Stimulated activated memory B cell treated with anti-CD40 and anti-IgM and Interleukin-4, amounts not matched to agents 10 μg/mL and 1 μg/mL and 100 μg/mL, for 72 hours (primary cell): ENCODE measurements around the gene DIP2B.

Experiments
- ATAC-seq: fragments of 150-1000 bp; cut with Tn5 transposase; 2 replicates; pipeline ENCODE4 v1.10.0; 2021
- H3K27ac Mint-ChIP-seq: one replicate; pipeline ENCODE4 v1.8.0; 2022; ENCODE audit warnings: mild to moderate bottlenecking, mixed read lengths
- H3K27me3 Mint-ChIP-seq: one replicate; pipeline ENCODE4 v1.8.0; 2022; ENCODE audit warnings: mixed read lengths
- H3K36me3 Mint-ChIP-seq: one replicate; pipeline ENCODE4 v1.8.0; 2022; ENCODE audit warnings: mixed read lengths
- H3K4me1 Mint-ChIP-seq: one replicate; pipeline ENCODE4 v1.8.0; 2022; ENCODE audit warnings: mixed read lengths
- H3K4me3 Mint-ChIP-seq: one replicate; pipeline ENCODE4 v1.8.0; 2022; ENCODE audit warnings: mild to moderate bottlenecking, moderate library complexity, mixed read lengths
- H3K9me3 Mint-ChIP-seq: one replicate; pipeline ENCODE4 v1.8.0; 2022; ENCODE audit warnings: mixed read lengths

The DIP2B gene

DNA sequence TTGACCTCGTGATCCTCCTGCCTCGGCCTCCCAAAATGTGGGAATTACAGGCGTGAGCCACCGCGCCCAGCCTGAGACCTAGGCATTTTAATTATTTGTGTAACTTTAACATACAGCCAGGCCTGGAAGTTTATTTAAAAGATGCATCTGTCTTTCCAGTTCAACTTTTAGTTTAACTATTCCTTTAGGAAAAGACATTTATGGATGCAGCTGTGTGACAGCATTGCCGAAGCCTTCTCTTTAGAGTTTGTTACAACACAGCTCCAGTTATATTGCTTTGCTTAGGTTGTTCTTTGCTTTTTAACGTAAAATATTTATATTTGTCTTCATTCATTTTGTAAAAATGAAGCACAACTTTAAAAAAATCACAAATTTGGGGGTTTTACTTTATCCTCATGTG is 67.0 kb downstream of the DIP2B start:
- Mint-ChIP-seq H3K4me1 (peaks cover 51% of the 10 kb centered on the region), H3K27ac (no peak overlapping the region), H3K9me3 (no peaks in the 10 kb centered on the region), H3K27me3 (no peaks in the 10 kb centered on the region), H3K4me3 (no peak overlapping the region), H3K36me3 (no peaks in the 10 kb centered on the region)
- no peak for ATAC-seq

DNA sequence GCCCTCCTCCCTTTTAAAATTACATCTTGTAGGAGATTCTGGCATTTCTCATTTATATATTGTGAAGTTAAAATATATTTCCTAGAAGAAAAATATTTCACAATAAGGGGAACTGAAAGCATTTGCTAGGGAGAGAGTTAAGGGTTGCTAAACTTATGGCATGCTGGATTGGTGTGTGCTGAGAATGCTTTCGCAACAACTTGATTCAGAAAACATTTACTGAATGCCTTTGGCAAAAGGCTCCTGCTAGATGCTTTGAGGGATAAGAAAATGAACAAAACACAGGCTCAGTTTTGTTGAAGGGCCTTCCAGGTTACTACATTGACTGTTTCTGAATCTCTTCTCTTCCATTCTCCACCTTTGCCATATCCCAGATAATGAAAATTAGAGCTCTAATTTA is 67.5 kb downstream of the DIP2B start:
- Mint-ChIP-seq H3K27me3 (no peaks in the 10 kb centered on the region), H3K4me3 (no peak overlapping the region), H3K9me3 (no peaks in the 10 kb centered on the region), H3K4me1 (peaks cover 51% of the 10 kb centered on the region), H3K27ac (peak overlapping the region; percentile 69), H3K36me3 (no peaks in the 10 kb centered on the region)
- no peak for ATAC-seq

DNA sequence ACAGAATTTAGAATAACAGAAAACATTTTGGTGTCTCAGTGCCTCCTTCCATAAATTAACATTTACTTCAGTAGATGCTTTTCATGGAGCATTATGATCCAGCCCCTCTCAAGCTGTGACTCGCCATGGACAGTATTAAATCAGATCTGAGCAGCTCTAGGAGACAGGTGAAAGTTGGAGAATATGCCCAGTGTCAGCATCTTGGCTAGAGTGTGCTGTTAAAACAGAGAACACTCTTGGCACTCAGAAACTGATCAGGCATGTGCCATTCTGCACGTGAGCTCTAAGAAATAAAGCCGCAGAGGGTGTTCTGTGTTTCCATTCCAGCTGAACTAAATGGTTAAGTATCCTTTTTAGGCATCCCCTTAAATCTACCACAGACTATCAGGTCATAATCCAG is 68.0 kb downstream of the DIP2B start:
- Mint-ChIP-seq H3K9me3 (no peaks in the 10 kb centered on the region), H3K27ac (peak overlapping the region; percentile 69), H3K27me3 (no peaks in the 10 kb centered on the region), H3K36me3 (no peaks in the 10 kb centered on the region), H3K4me3 (no peak overlapping the region), H3K4me1 (peaks cover 47% of the 10 kb centered on the region)
- no peak for ATAC-seq

DNA sequence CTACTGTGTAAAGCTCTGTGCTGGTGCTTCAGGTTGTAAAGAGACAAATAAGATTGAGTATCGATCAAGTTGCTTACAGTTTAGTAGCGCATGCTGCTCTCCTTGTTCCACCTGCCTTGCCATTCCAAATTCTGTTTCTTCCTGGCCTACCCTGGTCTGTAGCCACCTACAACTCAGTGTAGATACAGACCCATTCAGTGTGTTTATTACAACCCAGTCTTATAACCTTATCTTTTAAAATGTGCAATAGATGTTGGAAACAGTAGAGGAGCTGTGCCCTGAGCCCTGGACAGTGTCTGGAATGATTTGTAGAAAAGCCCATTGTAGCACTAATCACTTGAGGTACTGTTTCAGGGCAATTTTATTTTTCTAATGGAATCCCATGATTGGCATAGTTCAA is 68.5 kb downstream of the DIP2B start:
- Mint-ChIP-seq H3K4me1 (peaks cover 42% of the 10 kb centered on the region), H3K27me3 (no peaks in the 10 kb centered on the region), H3K4me3 (no peak overlapping the region), H3K36me3 (no peaks in the 10 kb centered on the region), H3K27ac (no peak overlapping the region), H3K9me3 (no peaks in the 10 kb centered on the region)
- ATAC-seq: no peak

DNA sequence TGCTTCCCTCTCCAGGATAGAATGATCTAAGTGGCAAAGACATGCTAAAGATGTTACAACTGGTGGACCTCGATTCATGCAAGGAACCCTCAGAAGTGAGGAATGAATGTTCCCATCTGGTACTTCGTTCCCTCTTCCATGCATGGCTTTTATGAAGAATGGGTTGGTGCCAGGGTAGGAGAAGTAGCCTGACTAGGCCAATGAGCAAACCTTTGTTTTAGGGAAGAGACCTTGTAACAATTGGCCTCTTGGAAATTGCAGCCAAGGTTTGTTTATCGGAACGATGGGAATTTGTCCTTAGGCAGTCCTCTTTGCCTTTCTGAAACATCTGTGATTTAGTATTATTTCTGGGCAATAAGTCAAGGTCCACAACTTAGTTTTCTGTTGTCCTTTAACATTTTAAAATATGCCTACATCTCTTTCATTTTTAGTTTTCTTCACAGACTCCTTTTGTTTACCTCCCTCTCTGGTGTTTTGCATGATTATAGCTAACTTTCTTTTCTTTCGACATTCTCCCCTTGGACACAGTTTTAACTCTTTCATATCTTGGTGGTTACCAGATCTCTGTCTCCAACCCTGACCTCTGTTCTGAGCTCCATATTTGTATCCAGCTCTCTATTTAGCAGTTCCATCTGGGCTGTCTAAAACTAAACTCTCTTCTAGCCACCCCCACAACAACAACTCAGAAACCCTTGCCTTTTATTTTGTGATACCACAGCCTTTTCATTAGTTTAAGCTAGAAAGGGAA is 70.0 kb downstream of the DIP2B start:
- H3K27me3 Mint-ChIP-seq: no peaks in the 10 kb centered on the region
- ATAC-seq: no peak
- no peak overlapping the region for H3K4me3 Mint-ChIP-seq
- H3K9me3 Mint-ChIP-seq: no peaks in the 10 kb centered on the region
- peaks cover 31% of the 10 kb centered on the region for H3K4me1 Mint-ChIP-seq
- H3K27ac Mint-ChIP-seq: no peak overlapping the region
- no peaks in the 10 kb centered on the region for H3K36me3 Mint-ChIP-seq

DNA sequence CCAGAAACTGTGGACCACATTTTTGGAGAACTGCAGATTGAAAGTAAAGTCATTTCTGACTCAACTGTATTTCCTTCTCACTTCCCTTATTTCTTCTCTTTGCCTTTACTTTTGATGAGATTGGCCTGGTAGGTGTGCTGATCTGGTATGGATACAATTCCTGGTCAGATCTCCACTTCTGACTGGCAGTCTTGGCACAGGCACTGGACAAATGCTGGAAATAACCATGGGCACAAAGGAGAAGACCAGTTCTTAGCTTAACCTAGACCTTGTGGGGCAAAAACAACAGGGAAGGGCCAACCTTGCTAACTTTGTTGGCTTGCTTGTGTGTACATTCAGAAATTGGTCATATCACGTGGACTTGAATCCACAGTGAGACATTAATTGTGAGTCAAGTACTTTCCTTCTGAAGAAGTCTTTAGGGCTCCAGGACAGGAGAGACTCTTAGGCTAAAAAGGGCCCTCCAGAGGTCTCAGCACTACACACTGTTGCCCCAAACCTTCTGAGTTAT is 75.0 kb downstream of the DIP2B start:
- H3K27ac Mint-ChIP-seq: no peak overlapping the region
- peaks cover 19% of the 10 kb centered on the region for H3K4me1 Mint-ChIP-seq
- no peaks in the 10 kb centered on the region for H3K27me3 Mint-ChIP-seq
- peak; percentile 12 for ATAC-seq
- no peak overlapping the region for H3K4me3 Mint-ChIP-seq
- H3K9me3 Mint-ChIP-seq: no peaks in the 10 kb centered on the region
- no peaks in the 10 kb centered on the region for H3K36me3 Mint-ChIP-seq

DNA sequence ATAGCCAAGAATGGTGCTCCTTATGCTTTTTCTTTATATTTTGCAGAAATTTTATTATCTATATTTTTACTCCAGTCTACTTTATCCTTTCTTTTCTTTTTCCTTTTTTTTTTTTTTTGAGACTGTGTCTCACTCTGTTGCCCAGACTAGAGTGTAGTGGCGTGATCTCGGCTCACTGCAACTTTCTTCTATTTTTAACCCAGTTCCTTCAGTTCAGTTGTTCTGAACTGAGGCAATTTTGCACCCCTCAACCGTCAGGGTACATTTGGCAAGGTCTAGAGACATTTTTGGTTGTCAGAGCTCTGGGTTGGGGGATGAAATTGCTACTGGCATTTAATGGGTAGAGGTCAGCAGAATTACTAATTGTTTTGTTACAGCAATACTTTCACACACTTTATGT is 75.7 kb downstream of the DIP2B start:
- Mint-ChIP-seq H3K4me3 (no peak overlapping the region), H3K36me3 (no peaks in the 10 kb centered on the region)

DNA sequence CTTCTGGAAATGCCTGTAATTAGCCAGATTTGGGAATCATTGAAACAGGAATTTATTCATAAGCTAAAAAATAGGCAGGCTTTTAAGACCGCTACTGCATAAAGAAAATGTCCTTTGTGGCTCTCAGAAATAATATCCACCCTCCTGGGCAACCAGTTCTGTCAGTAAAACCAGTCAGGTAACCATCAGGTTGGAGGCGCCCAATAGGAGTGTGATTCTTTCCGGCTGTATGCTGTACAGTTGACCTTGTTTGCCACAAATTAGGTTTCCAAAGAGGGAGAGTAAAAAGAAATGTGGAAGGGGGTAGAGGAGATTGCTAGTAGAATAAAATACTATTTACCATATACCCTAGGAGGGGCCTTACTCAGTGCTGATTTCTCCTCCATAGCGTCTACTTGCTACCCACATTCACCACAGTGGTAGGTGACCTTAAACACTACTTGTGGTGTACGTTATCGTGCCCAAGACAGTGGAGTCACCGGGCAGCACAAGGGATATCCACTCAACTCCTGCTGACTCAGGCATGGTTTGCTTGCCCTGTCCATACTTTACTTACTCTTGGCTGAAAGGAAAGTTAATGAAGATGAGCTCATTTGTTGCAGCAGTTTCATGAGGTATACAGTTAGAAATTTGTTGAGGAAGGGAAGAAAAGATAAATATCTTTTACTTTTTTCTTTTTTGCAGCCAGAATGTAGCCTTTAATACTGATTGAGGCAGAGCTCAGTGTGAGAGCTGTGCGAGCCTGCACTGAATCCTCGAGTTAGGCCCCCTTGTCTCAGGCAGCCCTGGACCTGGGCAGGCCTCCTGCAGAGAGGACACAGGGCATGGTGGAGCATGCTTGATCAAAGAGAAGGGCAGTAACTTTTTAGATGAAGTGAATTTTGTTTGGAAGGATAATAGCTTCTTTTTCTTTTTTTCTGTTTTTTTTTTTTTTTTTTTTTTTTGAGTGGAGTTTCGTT is 76.7 kb downstream of the DIP2B start:
- no peak overlapping the region for H3K4me3 Mint-ChIP-seq
- H3K36me3 Mint-ChIP-seq: peaks cover 5% of the 10 kb centered on the region
- no peaks in the 10 kb centered on the region for H3K9me3 Mint-ChIP-seq
- no peaks in the 10 kb centered on the region for H3K27me3 Mint-ChIP-seq
- H3K27ac Mint-ChIP-seq: no peak overlapping the region
- ATAC-seq: no peak
- peaks cover 10% of the 10 kb centered on the region for H3K4me1 Mint-ChIP-seq

More for the DNA sequence above, 75.7 kb downstream of the DIP2B start:
- Mint-ChIP-seq H3K4me1 (peaks cover 13% of the 10 kb centered on the region), H3K9me3 (no peaks in the 10 kb centered on the region), H3K27ac (no peak overlapping the region), H3K27me3 (no peaks in the 10 kb centered on the region)
- ATAC-seq: no peak

DNA sequence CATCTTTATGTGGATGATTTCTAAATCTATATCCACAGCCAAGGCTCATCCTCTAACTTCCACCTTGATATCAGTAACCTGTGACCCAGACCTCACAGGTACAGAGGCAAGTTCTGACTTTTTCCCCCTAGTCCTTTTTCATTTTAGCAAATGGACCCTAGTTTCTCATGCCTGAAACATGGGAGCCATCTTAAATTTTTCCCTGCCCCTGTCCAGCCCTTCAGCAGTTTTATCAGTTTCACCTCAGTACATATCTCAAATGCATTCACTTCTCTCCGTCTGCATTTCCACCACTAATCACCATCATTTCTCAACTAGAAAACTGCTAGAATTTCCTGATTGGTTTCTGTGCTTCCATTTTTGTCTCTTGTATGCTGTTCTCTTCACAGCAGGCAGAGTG is 79.3 kb downstream of the DIP2B start:
- Mint-ChIP-seq H3K4me3 (no peak overlapping the region), H3K4me1 (peaks cover 24% of the 10 kb centered on the region), H3K27ac (no peak overlapping the region), H3K9me3 (no peaks in the 10 kb centered on the region), H3K36me3 (peaks cover 5% of the 10 kb centered on the region), H3K27me3 (no peaks in the 10 kb centered on the region)
- ATAC-seq: no peak

DNA sequence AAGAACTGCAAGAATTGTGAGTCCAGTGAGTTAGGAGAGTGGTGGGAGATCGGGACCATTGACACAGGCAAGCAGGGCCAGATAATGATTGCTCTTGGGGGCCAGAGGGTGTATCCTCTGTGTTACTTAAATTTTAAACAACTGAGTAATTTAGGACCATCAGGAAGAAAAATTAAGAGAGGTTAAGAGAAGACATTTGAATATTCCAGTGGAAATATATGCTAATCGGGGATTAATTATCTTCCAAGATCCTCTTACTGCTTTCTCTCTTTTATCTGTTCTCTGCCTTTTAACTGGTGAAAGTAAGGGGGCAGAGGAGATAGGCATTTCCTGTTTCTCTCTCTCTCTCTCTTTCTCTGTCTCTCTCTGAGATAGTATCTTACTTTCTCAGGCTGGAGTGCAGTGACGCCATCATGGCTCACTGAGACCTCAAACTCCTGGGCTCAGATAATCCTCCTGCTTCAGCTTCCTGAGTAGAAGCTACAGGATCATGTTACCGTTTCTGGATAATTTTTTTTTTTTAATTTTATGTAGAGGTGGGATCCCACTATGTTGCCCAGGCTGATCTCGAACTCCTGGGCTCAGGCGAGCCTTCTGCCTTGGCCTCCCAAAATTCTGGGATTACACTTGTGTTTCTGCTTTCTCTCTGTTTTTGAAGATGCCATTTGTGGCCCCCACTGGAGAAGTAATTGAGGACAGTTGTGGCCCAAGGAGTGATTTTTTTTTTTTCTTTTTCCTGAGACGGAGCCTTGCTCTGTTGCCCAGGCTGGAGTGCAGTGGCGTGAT is 85.1 kb downstream of the DIP2B start:
- Mint-ChIP-seq H3K27ac (peak overlapping the region; percentile 2), H3K4me3 (no peak overlapping the region), H3K9me3 (no peaks in the 10 kb centered on the region)

DNA sequence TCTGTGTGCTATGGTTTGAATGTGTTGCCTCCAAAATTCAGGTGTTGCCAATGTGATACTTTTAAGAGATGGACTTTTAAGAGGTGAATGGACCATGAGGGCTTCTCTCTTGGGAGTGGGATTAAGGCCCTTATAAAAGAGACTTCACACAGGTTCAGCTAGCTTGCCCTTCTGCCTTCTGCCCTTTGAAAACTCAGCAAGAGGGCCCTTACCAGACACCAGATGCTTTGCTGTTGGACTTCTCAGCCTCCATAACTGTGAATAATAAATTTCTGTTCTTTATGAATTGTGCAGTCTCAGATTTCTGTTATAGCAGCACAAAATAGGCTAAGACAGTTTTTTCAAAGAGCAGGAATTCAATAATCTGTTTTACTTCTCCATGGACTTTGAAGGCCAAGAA is 86.1 kb downstream of the DIP2B start:
- no peaks in the 10 kb centered on the region for H3K27me3 Mint-ChIP-seq
- H3K36me3 Mint-ChIP-seq: peaks cover 15% of the 10 kb centered on the region
- peaks cover 48% of the 10 kb centered on the region for H3K4me1 Mint-ChIP-seq
- no peak overlapping the region for H3K4me3 Mint-ChIP-seq
- H3K27ac Mint-ChIP-seq: no peak overlapping the region
- H3K9me3 Mint-ChIP-seq: no peaks in the 10 kb centered on the region
- ATAC-seq: no peak

More for the DNA sequence above, 85.1 kb downstream of the DIP2B start:
- peaks cover 39% of the 10 kb centered on the region for H3K4me1 Mint-ChIP-seq
- no peaks in the 10 kb centered on the region for H3K27me3 Mint-ChIP-seq
- ATAC-seq: no peak
- H3K36me3 Mint-ChIP-seq: peaks cover 16% of the 10 kb centered on the region

DNA sequence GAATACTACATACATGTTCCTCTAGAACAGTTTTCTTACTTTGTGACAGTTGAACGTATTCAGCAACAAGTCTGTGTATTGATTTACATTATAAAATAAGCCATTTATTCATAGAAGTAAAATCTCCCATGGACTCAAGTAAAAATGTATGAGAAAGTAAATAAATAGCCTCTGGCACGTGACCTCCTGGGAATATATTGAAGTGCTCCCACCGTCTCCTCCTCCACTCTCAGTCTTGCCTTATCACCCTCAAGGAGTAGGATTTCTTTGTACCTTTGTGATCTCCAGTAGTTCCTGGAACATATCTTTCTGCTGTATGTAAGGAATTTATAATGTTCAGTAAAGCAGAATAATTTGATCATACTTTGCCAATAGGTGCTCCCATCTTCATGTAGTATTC is 90.9 kb downstream of the DIP2B start:
- ATAC-seq: no peak
- H3K36me3 Mint-ChIP-seq: peaks cover 13% of the 10 kb centered on the region
- no peaks in the 10 kb centered on the region for H3K9me3 Mint-ChIP-seq
- no peak overlapping the region for H3K4me3 Mint-ChIP-seq
- no peak overlapping the region for H3K27ac Mint-ChIP-seq
- peaks cover 48% of the 10 kb centered on the region for H3K4me1 Mint-ChIP-seq
- no peaks in the 10 kb centered on the region for H3K27me3 Mint-ChIP-seq

DNA sequence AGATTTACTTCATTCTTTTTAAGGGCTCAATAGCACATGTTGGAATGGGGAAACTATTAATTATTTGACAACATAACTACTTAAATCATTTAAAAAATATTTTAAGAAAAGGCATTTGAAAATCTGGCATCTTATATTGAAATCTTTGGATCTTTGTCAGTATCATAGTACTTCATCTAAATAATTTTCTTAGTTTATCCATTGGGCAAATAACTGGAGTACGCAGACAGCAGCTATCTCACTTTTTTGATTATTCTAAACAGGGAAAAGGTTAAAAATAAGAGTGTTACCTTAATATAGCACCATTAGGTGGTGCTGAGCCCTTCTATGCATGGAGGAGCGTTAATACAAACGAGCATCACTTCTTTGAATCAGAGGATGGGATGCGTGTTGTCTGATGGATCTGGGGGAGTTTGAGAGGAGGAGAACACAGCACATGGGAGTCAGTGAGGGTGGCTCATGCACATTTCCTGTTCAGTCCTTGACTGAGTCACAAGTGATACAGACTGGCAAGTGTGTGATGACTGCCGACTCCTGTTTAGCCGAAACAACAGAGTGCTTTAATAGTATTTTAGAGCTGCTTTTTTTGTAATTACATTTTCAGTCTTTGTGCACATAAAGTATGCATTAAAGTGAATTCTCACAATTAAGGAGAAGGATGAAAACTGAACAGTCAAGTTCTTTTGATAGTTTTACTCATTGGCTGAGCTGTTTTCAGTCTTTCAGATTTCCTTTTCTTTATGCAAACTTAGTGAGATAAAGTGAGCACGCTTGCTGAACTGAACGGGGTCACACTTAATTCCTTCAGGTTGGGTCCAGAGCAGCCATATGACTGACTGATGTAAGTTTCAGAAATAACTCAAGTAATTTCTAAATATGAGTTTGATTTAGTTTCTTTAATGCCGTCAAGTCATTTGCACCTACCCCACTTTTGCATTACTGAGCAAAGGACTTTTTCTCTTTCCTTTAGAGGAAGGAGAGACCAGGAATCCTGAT is 92.7 kb downstream of the DIP2B start:
- Mint-ChIP-seq H3K36me3 (peaks cover 18% of the 10 kb centered on the region), H3K4me3 (peak overlapping the region; percentile 38), H3K27ac (peak overlapping the region; percentile 86), H3K27me3 (no peaks in the 10 kb centered on the region), H3K9me3 (no peaks in the 10 kb centered on the region), H3K4me1 (peaks cover 52% of the 10 kb centered on the region)
- ATAC-seq: peak; percentile 91

DNA sequence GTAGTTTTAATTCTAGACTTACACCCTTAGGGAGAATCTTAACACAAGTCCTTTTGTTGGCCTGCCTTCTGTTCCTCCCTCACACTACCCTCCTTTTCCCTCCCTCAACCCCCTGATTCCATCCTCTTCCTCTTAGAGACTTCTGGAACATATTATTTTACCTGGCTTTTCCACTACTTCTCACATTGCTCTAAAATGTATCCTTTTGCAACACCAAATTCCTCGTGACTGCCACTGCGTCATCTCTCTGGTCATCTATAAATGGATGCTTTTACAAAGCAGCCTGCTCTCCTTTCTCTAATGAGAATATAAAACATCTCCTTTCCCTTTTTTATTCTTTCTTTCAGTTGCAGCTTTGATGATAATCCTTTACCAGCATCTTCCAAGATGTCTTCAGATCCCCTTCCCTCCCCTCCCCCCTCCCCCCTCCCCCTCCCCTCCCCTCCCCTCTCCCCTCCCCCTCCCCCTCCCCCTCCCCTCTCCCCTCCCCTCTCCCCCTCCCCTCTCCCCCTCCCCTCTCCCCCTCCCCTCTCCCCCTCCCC is 93.6 kb downstream of the DIP2B start:
- Mint-ChIP-seq H3K9me3 (no peaks in the 10 kb centered on the region), H3K27ac (peak overlapping the region; percentile 86), H3K4me3 (no peak overlapping the region), H3K4me1 (peaks cover 45% of the 10 kb centered on the region), H3K27me3 (no peaks in the 10 kb centered on the region), H3K36me3 (peaks cover 18% of the 10 kb centered on the region)
- ATAC-seq: no peak
